ENCODE results near the gene PCYT1A.

DNA sequence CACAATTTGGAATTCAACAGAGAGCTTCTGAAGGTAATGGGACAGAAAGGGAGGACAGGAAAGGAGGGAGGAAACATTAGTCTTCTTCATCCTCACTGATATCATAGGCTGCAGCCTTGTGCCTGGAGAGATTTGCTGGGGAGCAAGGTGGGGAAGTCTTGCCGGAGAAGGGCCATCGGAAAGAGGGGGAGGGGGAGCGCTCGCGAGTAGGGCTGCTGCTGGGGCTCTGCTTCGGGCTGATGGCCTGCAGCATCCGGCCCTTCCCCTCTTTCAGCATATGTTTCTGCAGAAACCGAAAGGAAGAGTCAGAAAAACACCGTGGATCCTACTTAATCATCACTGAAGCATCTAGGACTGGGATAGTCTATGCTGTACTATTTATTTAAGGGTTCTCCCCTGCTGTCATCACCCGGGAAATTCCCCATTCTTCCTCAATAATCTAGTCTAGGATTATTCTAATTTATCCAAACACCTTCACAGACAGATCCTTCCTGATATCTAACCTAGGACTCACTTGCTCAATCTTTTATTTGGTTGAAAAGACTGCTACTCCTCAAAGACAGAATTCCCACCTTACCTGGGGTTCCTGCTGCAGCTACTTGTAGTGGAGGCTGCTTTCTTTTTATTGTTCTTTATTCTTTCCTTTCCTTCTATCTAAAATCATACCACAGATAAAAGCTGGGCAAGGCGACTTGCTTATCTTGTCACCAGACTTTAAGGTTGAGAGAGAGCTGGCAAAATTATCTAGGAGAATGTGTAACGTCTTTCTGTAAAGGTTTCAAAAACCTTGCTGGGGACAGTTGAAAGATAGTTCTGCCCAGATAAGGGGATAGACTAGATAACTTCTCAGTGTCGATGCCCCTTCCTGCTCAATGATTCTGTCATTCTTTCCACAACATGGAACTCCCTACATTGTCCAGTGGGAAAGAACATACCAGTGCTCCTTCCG is 48.6 kb downstream of the PCYT1A start:
- no peak for TF ChIP-seq POLR2A (IDR thresholded peaks at IDR 0.05)
- TF ChIP-seq, protein P1, sequence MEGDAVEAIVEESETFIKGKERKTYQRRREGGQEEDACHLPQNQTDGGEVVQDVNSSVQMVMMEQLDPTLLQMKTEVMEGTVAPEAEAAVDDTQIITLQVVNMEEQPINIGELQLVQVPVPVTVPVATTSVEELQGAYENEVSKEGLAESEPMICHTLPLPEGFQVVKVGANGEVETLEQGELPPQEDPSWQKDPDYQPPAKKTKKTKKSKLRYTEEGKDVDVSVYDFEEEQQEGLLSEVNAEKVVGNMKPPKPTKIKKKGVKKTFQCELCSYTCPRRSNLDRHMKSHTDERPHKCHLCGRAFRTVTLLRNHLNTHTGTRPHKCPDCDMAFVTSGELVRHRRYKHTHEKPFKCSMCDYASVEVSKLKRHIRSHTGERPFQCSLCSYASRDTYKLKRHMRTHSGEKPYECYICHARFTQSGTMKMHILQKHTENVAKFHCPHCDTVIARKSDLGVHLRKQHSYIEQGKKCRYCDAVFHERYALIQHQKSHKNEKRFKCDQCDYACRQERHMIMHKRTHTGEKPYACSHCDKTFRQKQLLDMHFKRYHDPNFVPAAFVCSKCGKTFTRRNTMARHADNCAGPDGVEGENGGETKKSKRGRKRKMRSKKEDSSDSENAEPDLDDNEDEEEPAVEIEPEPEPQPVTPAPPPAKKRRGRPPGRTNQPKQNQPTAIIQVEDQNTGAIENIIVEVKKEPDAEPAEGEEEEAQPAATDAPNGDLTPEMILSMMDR (IDR thresholded peaks at IDR 0.05): no peak
